ENCODE data around the gene OXT.

The OXT gene

DNA sequence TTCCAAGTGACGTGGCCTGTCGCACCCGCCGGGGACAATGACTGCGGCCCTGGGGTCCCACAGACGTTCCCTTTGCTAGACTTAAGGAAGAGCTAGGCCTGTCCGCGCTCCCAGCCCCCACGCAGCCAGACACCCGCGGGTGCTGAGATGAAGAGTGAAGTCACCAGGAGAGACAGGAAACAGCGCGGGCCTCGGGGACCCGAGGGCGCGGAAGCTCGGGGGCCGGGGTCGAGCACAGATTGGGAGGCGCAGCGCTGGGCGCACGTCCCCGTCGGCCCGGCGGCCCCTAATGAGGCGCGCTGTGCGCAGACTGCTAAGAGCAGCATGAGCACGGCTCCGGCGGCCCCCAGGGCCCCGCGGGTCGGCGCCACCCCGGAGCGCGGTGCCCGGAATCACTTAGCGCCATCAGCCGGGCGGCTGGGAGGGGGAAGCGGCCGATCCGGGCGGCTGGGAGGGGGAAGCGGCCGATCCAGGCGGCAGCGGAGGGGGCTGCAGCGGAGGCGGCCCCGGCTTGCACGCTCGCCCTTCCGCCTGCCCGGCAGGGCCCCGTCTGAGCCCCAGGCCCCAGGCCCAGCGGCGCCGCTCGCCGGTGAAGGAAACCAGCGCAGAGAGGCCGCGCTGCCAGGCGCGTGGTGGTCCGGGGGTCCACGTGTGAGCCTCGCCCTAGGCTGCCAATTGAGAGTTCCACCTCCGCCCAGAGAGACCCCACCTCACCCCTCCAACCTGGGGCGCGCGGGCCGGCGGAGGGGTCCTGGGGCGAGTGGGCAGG lies 21.4 kb downstream of the OXT start:
- Mint-ChIP-seq H3K27ac (peak overlapping the region; percentile 100), H3K27me3 (no peaks in the 10 kb centered on the region), H3K36me3 (no peaks in the 10 kb centered on the region), H3K9me3 (no peaks in the 10 kb centered on the region), H3K4me1 (peaks cover 46% of the 10 kb centered on the region), H3K4me3 (peak overlapping the region; percentile 92)

DNA sequence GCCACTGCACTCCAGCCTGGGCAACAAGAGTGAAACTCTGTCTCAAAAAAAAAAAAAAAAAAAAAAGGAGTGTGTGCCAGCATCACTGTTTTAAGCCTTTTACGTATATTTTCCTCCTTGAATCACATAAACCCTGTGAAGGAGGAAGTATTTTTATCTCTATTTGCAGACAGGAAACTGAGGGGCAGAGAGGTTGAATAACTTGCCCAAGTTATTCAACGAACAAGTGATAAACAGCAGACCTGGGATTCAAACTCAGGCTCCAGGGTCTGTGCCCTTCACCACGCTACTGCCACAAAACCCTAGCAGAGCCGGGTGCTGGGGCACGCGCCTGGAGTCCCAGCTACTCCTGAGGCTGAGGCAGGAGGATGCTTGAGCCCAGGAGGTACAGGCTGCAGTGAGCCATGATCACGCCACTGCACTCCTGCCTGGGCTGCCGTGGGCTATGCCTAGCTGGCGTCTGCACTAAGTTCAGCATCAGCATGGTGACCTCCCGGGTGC lies 22.5 kb downstream of the OXT start:
- peak overlapping the region; percentile 76 for H3K4me3 Mint-ChIP-seq
- H3K36me3 Mint-ChIP-seq: no peaks in the 10 kb centered on the region
- no peaks in the 10 kb centered on the region for H3K27me3 Mint-ChIP-seq
- no peaks in the 10 kb centered on the region for H3K9me3 Mint-ChIP-seq
- peak overlapping the region; percentile 85 for H3K27ac Mint-ChIP-seq
- peaks cover 46% of the 10 kb centered on the region for H3K4me1 Mint-ChIP-seq

DNA sequence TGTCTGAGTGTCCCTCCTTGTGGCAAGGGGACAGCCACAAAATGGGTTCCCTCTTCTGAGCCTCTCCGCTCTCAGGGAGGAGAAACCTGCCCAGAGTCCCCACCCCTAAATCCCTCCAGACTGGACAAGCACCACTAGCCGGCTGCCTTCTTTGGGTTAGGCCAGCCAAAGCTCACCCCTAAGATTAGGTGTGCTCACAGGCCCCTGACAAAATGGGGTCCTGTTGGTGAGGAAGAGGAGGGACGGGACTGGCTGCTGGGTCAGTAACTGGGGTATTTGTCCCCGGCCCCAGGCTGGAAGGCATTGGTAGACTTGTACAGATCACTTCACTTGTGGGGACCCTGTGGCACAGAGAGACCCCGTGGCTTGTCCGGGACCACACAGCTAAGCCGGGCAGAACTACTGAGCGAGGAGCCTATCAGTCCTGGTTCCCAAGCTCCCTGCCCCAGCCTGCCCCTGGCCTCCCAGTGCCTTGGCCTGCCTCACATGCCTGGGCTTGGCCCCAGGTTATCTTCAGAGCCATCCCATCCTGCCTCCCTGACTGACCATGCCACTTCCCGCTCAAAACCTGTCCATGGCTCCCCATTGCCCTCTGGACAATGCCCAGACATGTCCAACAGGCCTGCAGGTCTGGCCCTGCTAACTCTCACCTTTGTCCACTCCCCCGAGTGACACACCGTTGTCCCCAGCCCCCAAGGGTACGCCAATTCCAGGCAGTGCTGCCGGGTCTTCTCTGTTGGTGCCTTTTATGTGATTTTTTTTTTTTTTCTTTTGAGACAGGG lies 23.6 kb downstream of the OXT start:
- H3K9me3 Mint-ChIP-seq: no peaks in the 10 kb centered on the region

DNA sequence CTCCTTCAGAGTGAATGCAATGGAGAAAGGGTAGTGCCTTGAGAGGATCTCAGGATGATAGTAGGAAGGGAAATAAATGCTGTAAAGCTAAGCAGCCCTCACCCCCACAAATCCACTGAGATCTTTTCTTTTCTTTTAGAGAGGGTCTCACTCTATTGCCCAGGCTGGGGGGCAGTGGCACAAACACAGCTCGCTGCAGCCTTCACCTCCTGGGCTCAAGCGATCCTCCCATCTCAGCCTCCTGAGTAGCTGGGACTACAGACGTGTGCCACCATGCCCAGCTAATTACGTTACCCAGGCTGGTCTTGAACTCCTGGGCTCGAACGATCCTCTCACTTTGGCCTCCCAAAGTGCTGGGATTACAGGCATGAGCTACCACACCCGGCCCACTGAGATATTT lies 29.1 kb downstream of the OXT start:
- H3K36me3 Mint-ChIP-seq: no peaks in the 10 kb centered on the region
- peaks cover 31% of the 10 kb centered on the region for H3K4me1 Mint-ChIP-seq
- H3K27me3 Mint-ChIP-seq: no peaks in the 10 kb centered on the region
- no peak overlapping the region for H3K27ac Mint-ChIP-seq
- H3K9me3 Mint-ChIP-seq: no peaks in the 10 kb centered on the region
- H3K4me3 Mint-ChIP-seq: no peak overlapping the region

More for the DNA sequence above, 23.6 kb downstream of the OXT start:
- no peaks in the 10 kb centered on the region for H3K36me3 Mint-ChIP-seq
- H3K27me3 Mint-ChIP-seq: no peaks in the 10 kb centered on the region
- H3K4me3 Mint-ChIP-seq: peak overlapping the region; percentile 36
- H3K27ac Mint-ChIP-seq: peak overlapping the region; percentile 51
- H3K4me1 Mint-ChIP-seq: peaks cover 41% of the 10 kb centered on the region

DNA sequence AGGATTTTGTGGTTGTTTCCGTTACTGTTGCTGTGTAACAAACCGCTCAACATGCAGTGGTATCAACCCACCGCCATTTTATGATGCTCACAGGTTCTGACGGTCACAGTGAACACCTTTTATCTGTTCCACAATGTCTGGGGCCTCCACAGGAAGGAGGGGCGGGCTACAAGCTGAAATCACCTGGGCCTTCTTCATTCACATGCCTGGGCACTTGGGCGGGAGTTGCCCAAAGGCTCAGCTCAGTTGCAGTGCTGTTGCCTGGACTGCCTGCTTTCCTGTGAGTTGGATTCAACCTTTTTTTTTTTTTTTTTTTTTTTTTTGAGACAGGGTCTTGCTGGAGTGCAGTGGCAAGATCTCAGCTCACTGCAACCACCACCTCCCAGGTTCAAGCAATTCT lies 29.8 kb downstream of the OXT start:
- Mint-ChIP-seq H3K36me3 (no peaks in the 10 kb centered on the region), H3K27me3 (no peaks in the 10 kb centered on the region), H3K4me3 (no peak overlapping the region), H3K27ac (no peak overlapping the region), H3K4me1 (peaks cover 25% of the 10 kb centered on the region), H3K9me3 (no peaks in the 10 kb centered on the region)

DNA sequence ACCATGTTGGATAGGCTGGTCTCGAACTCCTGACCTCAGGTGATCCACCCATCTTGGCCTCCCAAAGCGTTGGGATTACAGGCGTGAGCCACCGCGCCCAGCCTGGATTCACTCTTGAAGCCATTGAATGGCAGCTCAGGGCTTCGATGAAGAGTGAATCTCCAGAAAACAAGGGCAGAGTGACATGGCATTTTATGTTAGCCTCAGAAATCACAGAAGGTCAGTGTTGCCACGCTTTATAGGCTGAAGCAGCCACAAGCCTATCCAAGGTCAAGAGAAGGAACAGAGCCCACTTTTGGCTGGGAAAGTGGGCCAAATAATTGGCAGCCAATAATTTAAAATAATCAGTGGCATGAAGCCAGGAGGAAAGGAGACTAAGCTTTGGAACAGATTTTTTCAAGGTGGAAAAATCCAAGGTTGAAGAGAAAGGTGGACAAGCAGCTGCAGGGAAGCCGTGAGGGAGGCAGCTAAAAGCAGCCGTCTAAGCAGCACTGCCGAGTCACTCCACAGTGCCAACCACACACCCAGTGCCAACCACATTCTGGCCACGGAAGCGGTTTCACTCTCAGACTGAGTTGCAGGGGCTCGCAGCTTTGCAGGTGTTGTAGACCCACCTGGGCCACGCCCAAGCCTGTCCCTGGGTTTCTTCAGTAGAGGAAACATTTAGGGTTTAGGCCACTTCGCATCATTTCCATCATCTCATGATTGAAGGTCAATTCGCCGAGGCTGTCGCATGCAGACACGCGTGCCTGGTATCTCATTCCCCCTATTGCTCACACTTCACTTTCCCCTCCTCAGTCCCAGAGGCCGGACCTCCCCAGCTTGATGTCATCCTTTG lies 30.5 kb downstream of the OXT start:
- Mint-ChIP-seq H3K27me3 (no peaks in the 10 kb centered on the region), H3K4me3 (no peak overlapping the region)

DNA sequence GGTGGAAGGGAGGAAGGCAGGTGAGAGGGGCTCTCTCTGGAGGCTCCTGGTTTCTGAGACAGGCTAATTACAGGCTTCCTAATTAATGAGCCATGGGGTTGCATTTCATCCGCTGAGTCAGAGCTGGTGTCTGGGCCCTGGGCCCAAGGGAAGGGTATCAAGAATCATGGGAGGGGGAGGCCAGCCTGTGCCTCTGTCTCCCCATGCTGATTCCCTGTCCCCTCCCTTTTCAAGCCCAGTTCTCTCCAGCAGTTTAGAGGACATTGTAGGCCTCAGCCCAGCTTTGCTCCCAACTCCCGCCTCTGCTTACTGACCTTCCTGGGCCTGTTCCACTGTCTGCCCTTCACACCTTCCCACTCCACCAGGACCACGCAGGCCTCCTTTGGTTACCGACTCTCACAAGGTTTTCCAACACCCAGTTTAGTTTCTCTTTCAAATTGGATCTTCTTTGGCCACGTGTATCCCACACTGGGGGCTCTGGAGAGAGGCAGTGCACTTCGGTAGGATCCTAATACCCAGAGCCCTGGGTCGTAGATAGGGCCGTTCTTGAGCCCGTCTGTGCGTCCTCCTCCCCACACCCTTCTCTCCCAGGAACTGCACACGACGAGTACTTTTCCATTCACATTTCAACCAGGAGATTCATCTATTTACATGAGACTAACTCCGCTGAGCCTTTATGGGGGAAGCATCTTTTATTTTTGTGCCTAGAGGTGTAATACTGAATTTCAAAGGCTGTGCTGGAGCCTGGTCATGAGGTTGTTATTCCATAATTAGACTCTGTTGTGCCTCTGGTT lies 31.4 kb downstream of the OXT start:
- no peaks in the 10 kb centered on the region for H3K36me3 Mint-ChIP-seq
- H3K27ac Mint-ChIP-seq: no peak overlapping the region
- H3K27me3 Mint-ChIP-seq: no peaks in the 10 kb centered on the region
- H3K9me3 Mint-ChIP-seq: no peaks in the 10 kb centered on the region
- H3K4me1 Mint-ChIP-seq: peaks cover 25% of the 10 kb centered on the region
- H3K4me3 Mint-ChIP-seq: peak overlapping the region; percentile 40

More for the DNA sequence above, 30.5 kb downstream of the OXT start:
- Mint-ChIP-seq H3K36me3 (no peaks in the 10 kb centered on the region), H3K9me3 (no peaks in the 10 kb centered on the region), H3K4me1 (peaks cover 25% of the 10 kb centered on the region), H3K27ac (peak overlapping the region; percentile 70)

DNA sequence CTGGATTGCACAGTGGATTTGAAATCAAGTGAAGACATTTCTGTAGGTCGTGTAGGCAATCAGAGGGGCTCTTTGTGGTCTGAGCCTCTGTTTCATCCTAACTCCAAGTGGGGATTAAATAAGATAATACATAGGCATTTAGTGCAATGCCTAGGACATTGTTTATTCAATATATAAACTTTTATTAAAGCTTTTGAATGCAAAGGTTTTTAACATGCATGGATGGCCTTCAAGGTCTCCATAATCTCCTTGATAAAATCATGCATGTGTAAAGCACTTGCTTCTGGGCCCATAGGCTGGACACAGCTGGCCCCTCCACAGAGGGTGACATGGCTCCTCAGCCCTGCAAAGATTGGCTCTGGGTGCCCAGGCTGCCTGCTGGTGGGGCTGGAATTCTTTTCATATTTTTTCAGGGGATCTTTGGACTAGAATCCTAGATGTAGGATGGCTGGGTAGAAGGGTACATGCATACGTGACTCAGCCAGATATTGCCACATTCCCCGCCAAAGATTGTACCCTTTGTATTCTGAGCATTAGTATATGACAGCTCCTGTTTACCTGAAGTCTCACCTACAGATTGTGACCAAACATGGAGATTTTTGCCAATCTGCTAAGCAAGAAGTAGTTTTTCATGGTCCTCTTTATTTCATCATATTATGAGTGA lies 32.1 kb downstream of the OXT start:
- Mint-ChIP-seq H3K4me1 (peaks cover 25% of the 10 kb centered on the region), H3K4me3 (peak overlapping the region; percentile 40), H3K27ac (peak overlapping the region; percentile 30), H3K9me3 (no peaks in the 10 kb centered on the region), H3K27me3 (no peaks in the 10 kb centered on the region), H3K36me3 (no peaks in the 10 kb centered on the region)

DNA sequence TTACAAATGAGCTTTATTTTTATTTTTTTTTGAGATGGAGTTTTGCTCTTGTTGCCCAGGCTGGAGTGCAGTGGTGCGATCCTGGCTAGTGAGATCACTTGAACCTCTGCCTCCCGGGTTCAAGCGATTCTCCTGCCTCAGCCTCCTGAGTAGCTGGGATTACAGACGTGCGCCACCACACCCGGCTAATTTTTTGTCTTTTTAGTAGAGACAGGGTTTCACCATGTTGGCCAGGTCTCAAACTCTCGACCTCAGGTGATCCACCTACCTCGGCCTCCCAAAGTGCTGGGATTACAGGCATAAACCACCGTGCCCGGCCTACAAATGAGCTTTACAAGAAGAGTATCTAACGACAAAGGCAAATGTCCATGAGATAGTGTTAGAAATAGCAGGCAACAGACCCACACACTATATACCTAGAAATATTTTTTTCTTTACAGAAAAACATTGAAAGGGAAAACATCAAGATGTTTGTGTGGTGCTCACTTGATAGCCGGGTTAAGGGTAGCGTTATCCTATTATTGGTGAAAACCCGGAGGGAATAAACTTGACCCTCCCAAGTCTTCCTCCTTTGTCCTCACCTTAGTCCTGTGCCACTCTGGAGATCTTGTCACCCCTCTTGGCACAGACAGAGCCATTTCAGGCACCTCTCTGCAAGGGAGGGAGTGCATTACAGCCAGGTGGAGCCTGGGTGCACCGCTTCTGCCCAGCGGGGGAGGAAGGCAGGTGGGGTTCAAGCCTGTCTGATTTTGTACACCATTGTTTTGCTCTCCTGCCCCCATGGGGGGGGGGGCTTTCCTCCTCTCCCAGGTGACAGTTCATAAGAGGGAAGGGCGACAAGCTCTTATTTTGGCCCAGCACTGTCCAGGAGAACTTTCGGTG lies 34.1 kb downstream of the OXT start:
- H3K36me3 Mint-ChIP-seq: no peaks in the 10 kb centered on the region
- no peaks in the 10 kb centered on the region for H3K9me3 Mint-ChIP-seq
- H3K4me3 Mint-ChIP-seq: no peak overlapping the region
- H3K4me1 Mint-ChIP-seq: peaks cover 25% of the 10 kb centered on the region
- H3K27me3 Mint-ChIP-seq: no peaks in the 10 kb centered on the region
- no peak overlapping the region for H3K27ac Mint-ChIP-seq

DNA sequence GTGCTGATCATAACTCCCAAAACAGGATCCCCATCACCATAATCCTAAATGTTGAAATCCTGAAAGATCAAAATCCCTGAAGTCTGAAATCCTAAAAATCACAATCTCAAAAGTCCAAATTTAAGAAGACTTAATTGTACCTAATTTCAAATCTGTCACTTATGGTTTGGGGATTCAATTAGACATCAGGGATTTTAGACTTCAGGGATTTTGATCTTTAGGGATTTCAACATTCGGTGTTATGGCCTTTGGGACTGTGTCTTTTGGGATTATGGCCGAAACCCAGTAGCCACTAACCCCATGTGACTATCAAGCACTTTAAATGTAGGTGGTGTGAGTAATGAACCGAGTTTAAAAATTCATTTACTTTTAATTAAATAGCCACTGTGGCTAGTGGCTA lies 34.8 kb downstream of the OXT start:
- Mint-ChIP-seq H3K4me3 (no peak overlapping the region), H3K27ac (no peak overlapping the region), H3K27me3 (no peaks in the 10 kb centered on the region), H3K36me3 (no peaks in the 10 kb centered on the region), H3K9me3 (no peaks in the 10 kb centered on the region), H3K4me1 (peaks cover 19% of the 10 kb centered on the region)

DNA sequence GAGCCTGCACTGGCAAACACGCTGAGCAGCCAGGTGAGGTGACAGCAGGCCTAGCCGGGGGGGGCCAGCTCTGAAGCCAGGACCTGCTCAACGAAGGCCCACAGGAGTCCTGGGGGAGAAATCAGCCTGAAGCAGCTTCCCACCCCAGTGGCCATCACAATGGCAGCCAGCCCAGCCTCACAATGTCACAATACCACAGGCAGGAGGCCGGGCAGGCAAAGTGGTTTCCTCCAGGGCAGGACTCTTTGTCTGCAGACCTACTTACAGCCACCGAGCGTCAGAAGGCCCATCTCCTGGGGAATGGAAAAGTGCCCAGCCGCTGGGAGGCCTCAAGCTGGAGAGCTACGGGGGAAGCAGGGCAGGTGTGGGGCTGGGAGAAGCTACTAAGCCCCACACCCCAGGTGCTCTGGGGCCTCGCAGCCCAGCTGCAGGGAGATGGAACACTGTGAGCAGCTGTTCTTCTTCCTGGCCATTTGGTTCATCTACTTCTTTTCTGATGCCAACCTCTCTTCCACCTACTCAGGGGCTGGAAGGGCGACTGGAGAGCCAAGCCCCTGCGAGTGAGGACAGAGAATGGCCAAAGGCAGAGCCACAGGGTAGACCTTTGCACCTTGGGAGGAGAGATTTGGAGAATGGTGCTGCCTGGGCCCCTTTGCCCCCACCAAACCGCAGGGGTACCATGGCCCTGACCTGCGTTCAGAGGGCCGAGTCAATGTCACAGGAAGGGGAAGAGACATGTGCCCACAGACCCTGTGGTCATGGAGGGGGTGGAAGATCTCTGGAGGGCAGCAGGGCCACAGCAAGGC lies 35.4 kb downstream of the OXT start:
- Mint-ChIP-seq H3K4me3 (no peak overlapping the region), H3K27me3 (no peaks in the 10 kb centered on the region), H3K9me3 (no peaks in the 10 kb centered on the region), H3K4me1 (peaks cover 14% of the 10 kb centered on the region), H3K36me3 (no peaks in the 10 kb centered on the region), H3K27ac (no peak overlapping the region)

DNA sequence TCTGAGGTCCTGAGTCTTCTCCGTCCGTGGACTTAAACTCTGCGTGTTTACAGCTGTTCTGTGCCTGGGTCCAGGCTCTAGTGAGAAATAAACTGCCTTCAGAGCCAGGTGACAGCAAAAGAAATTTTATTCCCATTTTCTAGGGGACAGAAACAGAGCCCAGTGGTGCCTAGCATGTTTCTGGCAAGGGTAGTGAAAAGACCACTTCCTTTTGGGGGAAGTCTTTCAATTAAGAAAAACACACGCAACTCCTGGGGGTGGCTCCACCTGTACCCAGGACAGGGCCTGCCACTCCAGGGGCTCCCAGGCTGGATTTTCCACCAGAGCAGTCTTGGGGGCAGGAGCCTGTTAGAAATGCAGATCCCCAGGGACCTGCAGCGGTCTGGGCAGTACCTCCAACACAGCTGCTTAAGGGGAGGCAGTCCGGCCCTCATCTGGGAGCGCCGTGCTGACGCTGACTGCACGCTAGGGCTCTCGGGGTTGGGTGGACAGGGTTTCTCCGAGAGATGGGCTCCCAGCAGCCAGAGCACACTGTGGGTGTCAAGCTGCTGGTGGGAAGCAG lies 36.1 kb downstream of the OXT start:
- Mint-ChIP-seq H3K4me1 (peaks cover 7% of the 10 kb centered on the region), H3K27ac (no peak overlapping the region), H3K27me3 (no peaks in the 10 kb centered on the region)

More for the DNA sequence above, 36.1 kb downstream of the OXT start:
- Mint-ChIP-seq H3K4me3 (no peak overlapping the region), H3K9me3 (no peaks in the 10 kb centered on the region), H3K36me3 (no peaks in the 10 kb centered on the region)
